ENCODE data around the gene ZFP36L2.
A peak's percentile ranks its signal among the peaks of the same experiment; 100 is the strongest.

Gene ZFP36L2

GRCh38 chr2:43223521-43224001 is 2.8 kb downstream of the ZFP36L2 start:
- DNase-seq (ENCODE audit: low spot score), result peak; percentile 26

- DNase-seq (ENCODE audit: low spot score), result peak; percentile 27
These were observed 3.7 kb downstream of the ZFP36L2 start for GRCh38 chr2:43222475-43223309.

GRCh38 chr2:43221763-43222474 is 4.5 kb downstream of the ZFP36L2 start:
- peak; percentile 86 for DNase-seq (ENCODE audit: low spot score)

GRCh38 chr2:43221124-43221762 is 5.2 kb downstream of the ZFP36L2 start:
- peak; percentile 42 for DNase-seq (ENCODE audit: low spot score)

GRCh38 chr2:43220760-43221123 is 5.7 kb downstream of the ZFP36L2 start:
- peak; percentile 36 for DNase-seq (ENCODE audit: low spot score)

- no peak for DNase-seq (ENCODE audit: low spot score)
These were observed 6.1 kb downstream of the ZFP36L2 start for GRCh38 chr2:43220229-43220751.

GRCh38 chr2:43219383-43220228 is 6.8 kb downstream of the ZFP36L2 start:
- DNase-seq (ENCODE audit: low spot score), result peak; percentile 90

- DNase-seq (ENCODE audit: low spot score), result peak; percentile 49
These were observed 7.6 kb downstream of the ZFP36L2 start for GRCh38 chr2:43218702-43219382.

GRCh38 chr2:43218155-43218701 is 8.2 kb downstream of the ZFP36L2 start:
- no peak for DNase-seq (ENCODE audit: low spot score)

GRCh38 chr2:43217228-43218154 is 8.9 kb downstream of the ZFP36L2 start:
- no peak for DNase-seq (ENCODE audit: low spot score)

- DNase-seq (ENCODE audit: low spot score), result no peak
These were observed 9.8 kb downstream of the ZFP36L2 start for GRCh38 chr2:43216629-43217028.

GRCh38 chr2:43215673-43216255 is 10.6 kb downstream of the ZFP36L2 start:
- no peak for DNase-seq (ENCODE audit: low spot score)

GRCh38 chr2:43214253-43214652 is 12.2 kb downstream of the ZFP36L2 start:
- no peak for DNase-seq (ENCODE audit: low spot score)

- DNase-seq (ENCODE audit: low spot score), result no peak
These were observed 13.5 kb downstream of the ZFP36L2 start for GRCh38 chr2:43212931-43213330.

- DNase-seq (ENCODE audit: low spot score), result no peak
These were observed 14.1 kb downstream of the ZFP36L2 start for GRCh38 chr2:43212216-43212835.

- no peak for DNase-seq (ENCODE audit: low spot score)
These were observed 15.7 kb downstream of the ZFP36L2 start for GRCh38 chr2:43210467-43211303.

GRCh38 chr2:43210125-43210466 is 16.3 kb downstream of the ZFP36L2 start:
- DNase-seq (ENCODE audit: low spot score), result no peak

- no peak for DNase-seq (ENCODE audit: low spot score)
These were observed 17.1 kb downstream of the ZFP36L2 start for GRCh38 chr2:43209204-43209717.
